ENCODE measurements around the gene SLC17A3.

The SLC17A3 gene

GRCh38 chr6:25874118-25874517, at the start of gene SLC17A3:
TSS of gene SLC17A3 (minus strand) at chr6:25874243. CDS start at chr6:25868387, 5,856 bp downstream.
- no peak for DNase-seq

- DNase-seq = no peak
Measured at GRCh38 chr6:25922301-25922700, 48.3 kb upstream of the SLC17A3 start.

- no peak for DNase-seq
Measured at GRCh38 chr6:25921525-25922203, 47.6 kb upstream of the SLC17A3 start.

GRCh38 chr6:25919657-25920056, 45.6 kb upstream of the SLC17A3 start:
- no peak for DNase-seq

- no peak for DNase-seq
Measured at GRCh38 chr6:25918083-25918683, 44.1 kb upstream of the SLC17A3 start.

GRCh38 chr6:25916789-25917490, 42.9 kb upstream of the SLC17A3 start:
- DNase-seq = no peak

GRCh38 chr6:25916330-25916729, 42.3 kb upstream of the SLC17A3 start:
- DNase-seq = no peak

- DNase-seq = no peak
Measured at GRCh38 chr6:25913741-25914140, 39.7 kb upstream of the SLC17A3 start.

- DNase-seq = no peak
Measured at GRCh38 chr6:25911351-25911750, 37.3 kb upstream of the SLC17A3 start.

GRCh38 chr6:25907475-25908014, 33.5 kb upstream of the SLC17A3 start:
- DNase-seq = no peak

GRCh38 chr6:25903467-25904099, 29.5 kb upstream of the SLC17A3 start:
- no peak for DNase-seq

- DNase-seq = no peak
Measured at GRCh38 chr6:25902071-25902470, 28.0 kb upstream of the SLC17A3 start.

- DNase-seq = no peak
Measured at GRCh38 chr6:25900843-25901242, 26.8 kb upstream of the SLC17A3 start.

- no peak for DNase-seq
Measured at GRCh38 chr6:25899580-25900408, 25.8 kb upstream of the SLC17A3 start.

GRCh38 chr6:25899123-25899522, 25.1 kb upstream of the SLC17A3 start:
- DNase-seq = no peak

- no peak for DNase-seq
Measured at GRCh38 chr6:25898289-25898977, 24.4 kb upstream of the SLC17A3 start.

GRCh38 chr6:25896252-25896651, 22.2 kb upstream of the SLC17A3 start:
- no peak for DNase-seq

- DNase-seq = no peak
Measured at GRCh38 chr6:25895771-25896170, 21.7 kb upstream of the SLC17A3 start.

- no peak for DNase-seq
Measured at GRCh38 chr6:25893778-25894177, 19.7 kb upstream of the SLC17A3 start.

- DNase-seq = no peak
Measured at GRCh38 chr6:25892877-25893276, 18.8 kb upstream of the SLC17A3 start.
